Endometrium (tissue), 2 donors: ENCODE measurements around the gene HTR4.
"Not testable (repeated sequence)": the region's sequence is repeated elsewhere in the genome, so short reads cannot be mapped to it uniquely, and the experiment has no call there.

Experiments
- FAIRE-seq: peaks from 2 replicates; lab custom pipeline; 2012; peaks lifted over from hg19 to GRCh38; lab: Jason Lieb, UNC
- donor health status: control.
- donor health status: control.

The HTR4 gene

DNA sequence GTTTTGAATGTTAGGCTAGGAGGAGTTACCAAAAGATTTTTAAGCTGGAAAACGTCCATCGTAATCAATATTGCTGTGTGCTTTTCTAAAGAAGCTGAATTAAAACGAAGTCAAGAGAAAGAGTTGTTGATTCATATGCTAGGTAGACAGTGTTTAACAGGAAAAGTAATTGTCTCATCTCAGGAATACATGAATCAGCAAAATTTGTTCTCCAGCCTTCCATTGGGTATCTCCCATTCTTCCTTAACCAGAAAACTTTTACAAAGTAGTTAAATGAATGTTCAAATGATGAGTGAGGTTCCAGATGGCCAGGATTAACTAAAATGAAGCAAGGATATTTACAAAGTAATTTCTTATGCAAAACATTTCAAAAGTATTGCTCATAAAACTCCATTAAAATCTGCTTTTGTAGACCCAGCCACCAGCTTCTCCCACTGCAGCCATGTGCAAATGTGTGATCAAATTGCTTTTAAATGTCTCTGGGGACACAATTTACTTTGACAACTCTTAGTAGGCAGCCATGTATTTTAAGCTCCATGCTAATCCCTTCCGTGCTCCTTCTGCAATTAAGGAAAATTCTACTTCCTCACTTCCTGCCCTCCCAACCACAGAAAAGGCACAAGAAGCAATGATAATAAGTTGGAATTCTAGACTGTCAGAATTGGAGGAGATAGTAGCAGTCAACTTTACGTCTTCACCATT, 121.2 kb downstream of the HTR4 start:
- FAIRE-seq = no peak

DNA sequence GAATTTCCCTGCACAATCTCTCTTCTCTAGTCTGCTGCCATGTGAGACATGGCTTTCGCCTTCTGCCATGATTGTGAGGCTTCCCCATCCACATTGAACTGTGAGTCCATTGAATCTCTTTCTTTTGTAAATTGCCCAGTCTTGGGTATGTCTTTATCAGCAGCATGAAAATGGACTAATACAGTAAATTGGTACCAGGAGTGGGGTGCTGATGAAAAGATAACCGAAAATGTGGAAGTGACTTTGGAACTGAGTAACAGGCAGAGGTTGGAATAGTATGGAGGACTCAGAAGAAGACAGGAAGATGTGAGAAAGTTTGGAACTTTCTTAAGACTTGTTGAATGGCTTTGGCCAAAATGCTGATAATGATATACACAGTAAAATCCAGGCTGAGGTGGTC, 124.9 kb downstream of the HTR4 start:
- FAIRE-seq = not testable (repeated sequence)

DNA sequence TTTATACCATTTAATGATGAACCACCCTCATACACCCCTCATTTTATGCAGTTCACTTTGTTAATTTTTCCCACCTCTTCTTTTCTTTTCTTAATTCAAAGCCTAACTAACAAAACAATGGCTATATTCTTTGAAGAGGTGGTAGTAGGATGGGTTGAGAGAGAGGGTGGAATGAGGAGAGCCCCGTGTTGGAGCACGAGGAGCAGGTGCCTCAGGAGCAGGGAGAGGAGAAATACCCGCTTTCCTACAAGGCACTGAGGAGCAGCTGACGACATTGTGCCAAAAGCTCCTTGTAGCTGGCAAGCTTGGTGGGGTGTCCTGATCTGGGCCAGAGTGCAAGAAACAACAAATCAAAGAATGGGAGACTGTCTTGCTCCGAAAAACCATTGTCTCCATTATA, 129.6 kb downstream of the HTR4 start:
- no peak for FAIRE-seq

DNA sequence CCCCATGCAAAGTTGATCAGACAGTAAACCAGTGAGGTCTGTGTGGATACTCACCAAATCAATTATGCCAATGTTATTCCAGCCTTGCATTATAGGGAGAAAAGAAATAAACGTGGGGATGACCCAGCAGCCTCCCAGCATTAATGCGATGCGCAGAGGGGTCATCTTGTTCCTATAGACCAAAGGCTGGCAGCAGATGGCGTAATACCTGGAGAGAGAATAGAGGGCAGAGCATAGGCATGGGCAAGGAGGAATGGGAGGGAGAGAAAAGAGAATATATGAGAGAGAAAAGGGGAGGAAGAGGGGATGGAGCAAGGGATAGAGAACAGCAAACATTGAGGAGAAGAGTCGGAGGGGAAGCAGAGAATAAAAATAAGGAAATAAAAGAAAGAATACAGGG, 131.2 kb downstream of the HTR4 start:
- FAIRE-seq = no peak

DNA sequence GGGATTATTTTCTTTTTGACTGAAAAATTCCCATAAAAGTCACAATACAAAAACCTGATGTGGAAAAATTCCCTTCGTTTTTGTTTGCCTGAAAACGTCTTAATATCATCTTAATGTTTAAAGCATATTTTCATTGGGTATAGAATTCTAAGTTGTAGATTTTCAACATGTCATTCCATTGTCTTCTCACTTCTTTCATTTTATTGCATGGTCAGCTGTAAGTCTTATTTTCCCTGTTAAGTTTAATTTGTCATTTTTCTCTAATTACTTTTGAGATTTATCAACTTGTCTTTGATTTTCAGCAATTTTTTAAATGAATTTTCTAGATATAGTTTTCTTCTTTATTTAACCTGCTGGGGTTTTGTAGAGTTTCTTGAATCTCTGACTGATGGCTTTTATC, 138.9 kb downstream of the HTR4 start:
- no peak for FAIRE-seq

DNA sequence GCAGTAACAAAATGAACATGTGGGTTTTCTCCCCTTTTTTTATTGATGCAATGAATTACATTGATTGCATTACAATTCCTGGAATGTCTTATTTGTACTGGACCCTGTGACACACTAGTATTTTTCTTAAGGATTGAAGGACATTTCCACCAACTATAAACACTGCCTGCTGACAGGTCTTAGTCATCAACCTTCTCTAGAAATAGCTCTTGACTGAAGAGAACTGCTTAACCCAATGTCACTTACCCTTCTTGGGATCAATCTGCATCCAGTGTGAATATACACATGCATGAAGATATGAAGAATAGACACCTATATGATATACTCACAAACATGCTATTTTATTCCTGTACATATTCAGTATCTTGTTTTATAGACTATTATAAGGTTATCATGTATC, 140.0 kb downstream of the HTR4 start:
- no peak for FAIRE-seq

DNA sequence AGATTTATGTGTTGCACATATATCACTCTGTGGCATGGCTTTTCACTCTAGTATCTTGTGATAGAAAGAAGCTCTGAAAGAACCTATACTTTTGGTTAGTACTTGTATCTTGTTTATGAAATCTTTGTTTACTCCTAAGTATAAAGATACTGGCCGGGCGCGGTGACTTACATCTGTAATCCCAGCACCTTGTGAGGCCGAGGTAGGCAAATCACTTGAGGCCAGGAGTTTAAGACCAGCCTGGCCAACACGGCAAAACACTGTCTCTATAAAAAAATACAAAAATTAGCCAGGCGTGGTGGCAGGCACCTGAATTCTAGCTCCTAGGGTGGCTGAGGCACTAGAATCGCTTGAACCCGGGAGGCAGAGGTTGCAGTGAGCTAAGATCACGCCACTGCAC, 141.8 kb downstream of the HTR4 start:
- FAIRE-seq = no peak

DNA sequence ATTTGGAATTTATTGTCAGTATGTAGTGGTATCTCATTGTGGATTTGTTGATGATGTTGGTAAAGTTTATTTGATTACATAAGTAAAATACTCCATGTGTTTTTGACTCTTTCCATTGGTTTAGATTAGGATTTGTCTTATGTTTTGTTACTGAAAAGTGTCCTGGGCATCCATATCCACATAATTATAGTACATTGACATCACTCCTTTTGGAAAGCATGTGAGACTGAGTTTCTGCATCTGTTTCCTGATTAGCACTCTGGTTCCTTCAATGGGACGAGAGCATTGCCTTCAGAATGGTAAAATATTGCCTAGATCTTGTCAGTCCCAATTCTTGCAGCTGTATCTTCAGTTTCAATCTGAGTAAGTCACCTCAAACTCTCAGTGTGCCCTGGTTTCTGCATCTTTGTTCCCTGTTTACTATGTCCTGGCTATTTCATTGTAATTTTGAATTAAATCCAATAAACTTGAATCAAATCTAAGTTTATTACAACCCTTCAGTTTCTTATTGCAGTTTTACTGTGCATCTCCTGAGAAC, 142.4 kb downstream of the HTR4 start:
- no peak for FAIRE-seq

DNA sequence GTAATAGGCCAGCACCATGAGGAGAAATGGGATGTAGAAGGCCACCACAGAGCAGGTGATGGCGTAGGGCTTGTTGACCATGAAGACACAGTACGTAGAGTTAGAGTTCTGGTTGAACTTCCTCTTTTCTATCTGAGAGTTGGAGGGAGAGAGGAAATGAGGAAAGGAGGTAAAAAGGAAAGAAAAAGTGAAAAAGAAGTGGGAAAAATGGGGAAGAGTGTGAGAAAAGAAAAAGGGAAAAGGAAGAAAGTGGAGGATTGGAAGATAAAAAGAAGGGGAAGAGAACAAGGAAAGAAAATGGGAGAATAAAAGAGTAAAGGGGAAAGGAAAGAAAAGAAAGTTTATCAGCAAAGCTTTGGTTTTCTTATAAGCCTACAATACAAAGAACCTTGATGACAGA, 144.4 kb downstream of the HTR4 start:
- no peak for FAIRE-seq

DNA sequence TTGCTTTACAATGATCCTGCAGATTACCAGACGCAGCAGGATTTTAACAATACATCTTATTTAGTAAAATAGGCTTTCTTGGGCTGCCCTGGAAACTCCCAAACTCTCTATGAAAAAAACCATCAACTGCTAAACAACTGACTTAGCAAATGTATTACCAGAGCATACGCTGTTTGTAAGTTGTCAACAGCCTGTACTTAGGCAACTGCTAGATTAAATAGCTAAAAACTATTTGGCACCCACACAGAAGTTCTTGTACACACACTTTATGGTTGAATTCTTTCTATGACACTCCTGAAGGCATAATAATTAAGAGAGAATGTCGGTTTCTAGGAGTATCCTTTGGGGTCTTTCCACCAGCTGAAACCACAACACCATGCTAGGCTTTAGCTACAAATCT, 146.7 kb downstream of the HTR4 start:
- no peak for FAIRE-seq

DNA sequence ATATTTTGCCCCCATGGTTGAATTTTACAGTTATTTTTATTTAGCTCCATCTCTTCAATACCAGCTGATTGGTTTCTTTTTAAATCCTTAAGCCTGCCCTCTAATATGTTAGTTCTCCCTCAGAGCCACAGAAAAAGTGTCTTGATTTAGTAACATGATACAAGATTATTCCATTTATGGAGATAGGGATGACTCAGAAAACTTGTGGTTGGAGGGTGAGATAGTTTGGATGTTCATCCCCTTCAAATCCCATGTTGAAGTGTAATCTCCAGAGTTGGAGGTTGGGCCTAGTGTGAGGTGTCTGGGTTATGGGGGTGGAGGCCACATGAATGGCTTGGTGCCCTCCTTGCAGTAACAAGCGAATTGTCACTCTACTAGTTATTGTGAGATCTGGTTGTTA, 154.9 kb downstream of the HTR4 start:
- no peak for FAIRE-seq

DNA sequence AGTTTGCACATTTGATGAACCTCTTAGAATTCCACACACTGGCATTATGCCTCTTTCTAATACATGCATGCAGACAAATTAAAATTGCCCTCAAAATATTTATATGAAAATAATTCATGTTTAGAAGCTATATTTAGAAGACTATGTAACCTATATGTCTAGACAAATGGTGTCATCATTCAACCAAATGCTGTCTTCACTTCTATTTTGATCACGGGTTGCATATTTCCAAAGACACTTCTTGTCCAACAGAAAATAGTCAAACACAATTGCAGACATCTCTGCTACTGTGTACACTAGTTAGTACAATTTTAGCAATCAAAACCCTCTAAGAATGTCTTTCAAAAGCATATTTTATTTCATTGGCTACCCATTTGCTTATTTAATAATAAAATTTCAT, 156.6 kb downstream of the HTR4 start:
- no peak for FAIRE-seq

DNA sequence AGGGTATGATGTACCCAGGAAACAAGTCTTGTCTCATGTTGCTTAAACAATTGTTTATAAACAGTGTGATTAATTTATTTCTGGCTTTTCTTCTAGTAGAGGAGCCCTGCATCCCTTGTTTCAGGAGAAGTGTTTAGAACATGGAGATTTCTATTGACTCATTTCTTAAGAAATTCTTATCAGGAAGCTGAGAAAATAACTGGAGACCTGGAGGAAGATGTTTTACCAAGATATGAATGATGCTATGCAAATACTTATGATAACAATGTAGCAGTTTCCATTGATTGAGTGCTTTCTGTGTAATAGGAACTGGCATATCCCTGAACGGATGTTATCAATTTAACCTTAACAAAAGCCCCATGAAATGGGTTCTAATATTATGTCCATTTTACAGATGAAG, 162.0 kb downstream of the HTR4 start:
- no peak for FAIRE-seq

DNA sequence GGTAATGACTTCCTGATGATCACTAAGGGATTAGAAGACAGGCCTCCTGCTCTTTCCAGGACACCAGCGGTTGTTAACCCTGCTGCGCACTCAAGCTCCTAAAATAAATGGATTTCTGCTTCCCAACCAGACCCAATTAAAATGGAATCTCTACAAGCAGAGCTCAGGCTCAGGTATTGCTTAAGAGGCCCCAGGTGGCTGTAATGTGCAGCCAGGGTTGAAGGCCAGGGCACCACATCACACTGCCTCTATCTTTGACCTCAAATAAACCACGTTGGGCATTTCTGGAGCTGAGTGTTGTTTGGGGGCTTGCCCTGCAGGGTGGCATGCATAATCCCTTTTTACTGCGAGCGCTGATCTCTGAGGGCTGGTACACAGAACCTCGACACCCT, 162.5 kb downstream of the HTR4 start:
- no peak for FAIRE-seq

DNA sequence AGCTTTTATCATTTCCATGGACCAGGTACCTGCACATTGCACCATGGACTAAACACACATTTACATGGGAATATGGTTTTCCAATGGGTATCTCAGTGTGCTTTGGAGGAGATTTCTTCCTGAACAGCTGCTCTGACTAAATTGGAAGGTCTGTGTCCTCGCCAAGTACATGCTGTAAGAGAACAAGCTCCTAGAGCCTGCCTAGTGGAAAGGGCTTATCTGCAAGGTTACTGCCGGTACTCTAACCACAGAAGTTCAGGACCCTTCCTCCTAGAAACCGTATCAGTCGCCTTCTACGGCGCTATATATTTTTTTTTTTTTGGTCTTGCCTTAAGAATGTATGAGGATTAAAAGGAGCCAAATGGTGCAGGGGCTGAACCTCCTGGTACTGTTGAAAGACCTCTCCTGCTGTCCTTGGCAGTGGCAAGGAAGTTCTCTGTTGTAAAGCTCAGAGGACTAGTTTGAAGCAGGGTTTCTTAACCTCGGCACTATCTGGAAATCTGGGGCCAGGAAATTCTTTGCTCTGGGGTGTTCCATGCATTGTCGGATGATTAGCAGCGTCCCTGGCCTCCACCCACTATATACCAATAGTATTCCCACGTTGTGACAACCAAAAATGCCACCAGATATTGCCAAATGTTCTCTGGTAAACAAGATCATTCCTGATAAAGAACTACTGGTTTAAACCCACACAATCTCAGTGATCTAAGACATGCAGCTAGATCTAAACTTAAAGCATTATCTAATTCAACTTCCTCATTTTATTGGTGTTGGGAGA, 163.1 kb downstream of the HTR4 start:
- FAIRE-seq = no peak

DNA sequence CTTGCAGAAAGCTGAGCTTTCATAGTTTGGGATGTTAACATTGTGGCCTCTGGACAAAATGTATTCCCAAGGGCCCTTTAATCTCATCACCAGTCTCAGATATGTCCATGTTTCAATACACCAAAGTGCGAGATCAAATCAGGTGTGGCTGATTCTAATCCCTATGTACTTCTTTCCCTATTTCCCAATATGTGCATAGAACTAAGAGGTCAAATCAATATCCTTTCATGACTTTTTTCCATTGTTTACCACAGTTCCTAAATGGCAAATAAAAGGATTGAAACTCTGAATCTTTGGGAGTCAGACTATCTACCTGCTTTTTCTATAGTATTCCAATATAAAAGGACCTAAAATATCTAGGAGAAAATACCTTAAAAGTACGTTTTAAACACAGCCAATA, 165.6 kb downstream of the HTR4 start:
- FAIRE-seq = no peak

DNA sequence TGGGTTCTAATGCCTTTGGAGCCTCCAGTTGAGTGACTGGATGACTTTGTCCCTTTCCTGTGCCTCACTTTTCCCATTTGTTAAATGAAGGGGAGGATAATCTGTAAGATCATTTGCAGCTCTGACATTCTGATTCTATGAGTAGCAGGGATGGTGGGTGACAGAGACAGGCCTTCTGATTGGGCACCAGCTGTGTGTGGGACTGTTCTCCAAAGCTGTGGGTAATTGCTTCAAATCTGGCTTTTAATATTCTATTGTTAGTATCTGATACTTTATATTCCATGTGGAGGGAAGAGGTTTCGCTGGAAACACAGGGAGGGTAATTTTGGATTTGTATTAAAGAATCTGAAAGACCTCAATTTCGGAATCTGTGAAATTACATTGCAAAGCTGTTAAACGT, 167.9 kb downstream of the HTR4 start:
- FAIRE-seq = no peak

DNA sequence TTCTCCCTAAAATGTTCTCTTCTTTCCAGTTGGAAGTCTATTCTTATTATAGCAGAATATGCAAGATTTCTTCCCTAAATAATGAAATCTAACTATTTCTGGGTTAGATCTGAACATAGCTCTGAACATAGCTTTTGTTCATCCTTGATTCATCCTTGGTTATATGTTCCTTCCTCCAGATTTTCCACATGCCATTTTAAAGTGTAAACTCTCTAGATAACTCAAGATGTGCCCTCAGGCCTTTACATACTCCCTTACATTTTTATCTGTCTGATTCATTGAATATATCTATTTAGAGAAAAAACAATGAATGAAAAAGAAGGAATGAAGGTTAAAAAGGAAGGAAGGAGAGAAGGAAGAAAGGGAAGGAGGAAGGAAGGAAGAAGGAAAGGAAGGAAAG, 169.7 kb downstream of the HTR4 start:
- no peak for FAIRE-seq

DNA sequence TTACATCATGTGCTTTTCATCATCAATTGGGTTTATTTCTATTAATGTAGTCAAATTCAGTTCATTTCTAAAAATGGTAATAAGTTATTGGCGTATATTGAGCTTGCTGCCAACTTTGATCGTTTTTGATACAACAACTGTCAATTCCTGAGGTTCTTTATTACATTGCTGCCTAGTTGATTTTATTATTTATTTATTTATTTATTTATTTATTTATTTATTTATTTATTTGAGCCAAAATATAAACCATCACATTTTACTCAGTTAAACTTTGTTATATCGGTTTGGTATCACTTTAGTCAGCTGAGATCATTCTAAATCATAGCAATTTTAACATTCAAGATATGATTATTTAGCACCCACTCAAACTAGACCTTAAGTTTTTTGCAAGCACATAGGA, 170.6 kb downstream of the HTR4 start:
- no peak for FAIRE-seq

DNA sequence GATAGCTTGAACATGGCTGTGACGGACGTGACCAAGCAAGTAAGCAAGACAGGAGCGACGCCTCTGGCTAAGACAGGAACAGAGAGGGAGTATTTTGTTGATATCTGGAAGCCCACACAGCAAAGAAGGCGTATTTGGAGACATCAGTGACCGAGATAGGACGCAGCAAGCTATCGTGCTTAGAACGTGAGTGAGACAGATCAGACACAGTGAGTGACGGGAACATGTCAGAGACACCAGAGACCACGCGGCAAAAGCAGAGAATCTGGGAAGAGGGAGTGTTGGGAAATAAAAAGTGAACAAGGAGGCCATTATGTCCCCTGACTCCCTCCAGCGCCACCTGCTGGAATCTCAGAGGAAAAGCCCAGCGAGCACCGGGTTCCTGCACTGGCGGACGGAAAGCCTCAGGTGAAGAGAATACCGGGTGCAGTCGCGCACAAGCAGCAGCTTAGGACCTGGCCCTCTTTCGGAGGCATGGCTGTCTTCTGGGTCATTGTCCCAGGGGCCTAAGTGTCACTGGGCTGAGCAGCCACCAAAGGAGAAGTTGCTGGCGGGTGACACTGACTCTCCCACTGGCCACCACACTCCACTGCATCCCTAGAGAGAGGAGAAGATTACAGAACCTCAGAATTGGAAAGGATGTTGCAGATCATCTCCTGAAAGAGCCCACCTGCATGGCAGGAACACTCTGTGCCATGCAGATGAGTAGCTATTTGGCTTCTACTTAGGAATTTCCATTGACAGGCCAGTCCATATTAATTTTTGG, 171.4 kb downstream of the HTR4 start:
- FAIRE-seq = no peak

DNA sequence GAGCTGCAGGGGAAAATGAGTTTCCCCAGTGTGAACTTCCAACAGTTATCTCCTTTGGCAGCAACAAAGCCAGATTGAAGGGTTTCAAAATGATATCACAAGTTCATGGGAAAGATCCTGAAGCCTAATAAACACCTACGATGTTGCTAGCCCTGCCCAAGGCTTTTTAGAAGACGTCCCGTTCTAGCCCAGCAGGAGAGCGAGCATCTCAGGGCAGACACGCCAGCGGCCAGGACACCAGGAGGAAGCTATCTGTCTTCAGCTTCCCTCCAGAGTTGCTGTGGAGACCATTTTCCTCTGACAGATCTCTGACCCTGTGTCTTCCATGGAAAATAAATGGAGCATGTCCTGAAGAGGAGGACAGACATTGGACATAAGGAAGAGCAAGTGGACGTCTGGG, 172.1 kb downstream of the HTR4 start:
- no peak for FAIRE-seq

DNA sequence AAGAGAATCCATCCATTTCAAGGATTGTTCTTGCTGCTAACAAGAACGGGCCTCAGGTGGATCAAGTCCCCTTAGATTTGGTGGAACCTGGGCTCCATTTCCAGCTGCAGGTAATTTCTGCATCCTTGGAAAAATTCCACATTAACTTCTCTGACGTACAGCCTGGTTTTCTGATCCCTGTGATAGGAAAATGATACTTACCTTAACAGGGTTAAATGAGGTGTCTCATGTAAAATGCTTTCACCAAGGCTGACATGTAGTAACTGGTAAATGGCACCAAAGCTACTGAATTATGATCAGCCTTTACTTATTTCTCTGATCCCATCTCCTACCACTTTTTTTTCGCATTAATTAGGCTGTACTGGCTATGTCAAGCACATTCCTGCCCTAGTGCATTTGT, 176.9 kb downstream of the HTR4 start:
- no peak for FAIRE-seq

DNA sequence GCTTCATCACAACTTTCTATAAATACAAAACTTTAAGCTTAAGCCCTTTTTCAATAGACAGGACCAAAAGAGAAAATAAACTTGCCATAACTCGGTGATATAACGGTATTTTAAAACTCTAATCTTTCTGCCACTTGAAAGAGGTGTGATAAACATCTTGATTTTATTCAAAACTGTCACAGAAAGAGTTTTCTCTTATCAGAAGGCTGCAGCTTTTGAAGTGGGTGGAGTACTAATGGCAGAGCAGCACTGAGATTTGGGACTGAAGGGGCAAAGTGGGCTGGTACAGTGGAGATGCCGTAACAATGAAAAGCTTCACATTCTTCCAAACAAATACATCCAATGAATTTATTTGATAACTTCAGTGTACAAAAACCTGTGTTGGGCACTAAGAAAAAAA, 178.0 kb downstream of the HTR4 start:
- no peak for FAIRE-seq
